HCT116 (cell line): Measurements from ENCODE around the gene PPIL6. TPM values are rescaled to one million over a fixed set of nuclear protein-coding genes. Genes with fewer than 3 reads are reported as not detected.

Experiments
- ATAC-seq: fragments of 200-7000 bp; cut with Tn5 transposase; 2 replicates; pipeline ENCODE4 v1.9.1; 2020; ENCODE audit warnings: mild to moderate bottlenecking, moderate library complexity
- BruUV-seq: library from RNA; stranded (reverse); fragments of 400-500 nt; replicated peaks from 2 replicates; lab custom pipeline; 2021; lab: Mats Ljungman, UMichigan
- CTCF ChIA-PET: fragments of 300-600 bp; sonication (Branson Sonifier 250); formaldehyde crosslinking; loops from one replicate; lab custom pipeline; 2021; ENCODE audit warnings: antibody characterized with exemption; lab: Charles Lee
- POLR2A ChIA-PET: fragments of 300-600, 350-600 bp; sonication (Branson Sonifier 250); formaldehyde crosslinking; loops from one replicate; lab custom pipeline; 2021; ENCODE audit warnings: antibody characterized with exemption; lab: Charles Lee
- RAD21 ChIA-PET, 2 experiments: fragments of 300-600 bp; sonication (Branson Sonifier 250); formaldehyde crosslinking; loops; one replicate each; lab custom pipeline; 2023; ENCODE audit warnings: low total read pairs in 2 of 2; ENCODE audit not compliant: uncharacterized antibody in 2 of 2, unreplicated experiment in 2 of 2, low non-redundant PET in 1 of 2; lab: Charles Lee
- DNase-seq: peaks from one replicate; pipeline ENCODE4 v3.0.0-alpha.2; 2010; ENCODE audit warnings: low read depth, low spot score
- H2AFZ ChIP-seq: fragments of 200-600 bp; shearing (Covaris generic), sonication (generic); 2 replicates; pipeline ENCODE4 v1.6.1; 2017; ENCODE audit warnings: low read depth, mixed run types, mixed read lengths, antibody characterized with exemption, low read length; ENCODE audit not compliant: poor library complexity, severe bottlenecking
- H3K27ac ChIP-seq: 2 replicates; pipeline ENCODE4 v1.5.1; 2012; ENCODE audit warnings: low read depth, low read length
- H3K27me3 ChIP-seq: fragments of 200-600 bp; sonication (generic); 2 replicates; pipeline ENCODE4 v1.6.1; 2016; ENCODE audit warnings: mixed run types, low read length, mixed read lengths; ENCODE audit not compliant: insufficient read depth
- H3K36me3 ChIP-seq, 2 experiments: fragments of 200-500 bp in 1 of 2; fragments of 200-600 bp in 1 of 2; sonication (Bioruptor generic) in 1 of 2; sonication (generic) in 1 of 2; 2 replicates each; pipeline versions ENCODE4 v1.5.1 to v1.6.1; 2014 to 2016; ENCODE audit warnings: low read length in 2 of 2, inconsistent platforms in 1 of 2, mixed read lengths in 1 of 2, mixed run types in 1 of 2; ENCODE audit not compliant: insufficient read depth in 2 of 2, control insufficient read depth in 1 of 2
- H3K4me1 ChIP-seq, 2 experiments: fragments of 200-600 bp in 1 of 2; sonication (generic) in 1 of 2; 2 replicates each; pipeline versions ENCODE4 v1.5.1 to v1.6.1; 2012 to 2017; ENCODE audit warnings: low read length in 2 of 2, inconsistent platforms in 1 of 2, mild to moderate bottlenecking in 1 of 2, mixed read lengths in 1 of 2, mixed run types in 1 of 2, moderate library complexity in 1 of 2; ENCODE audit not compliant: insufficient read depth in 2 of 2, control insufficient read depth in 1 of 2
- H3K4me2 ChIP-seq: fragments of 200-600 bp; sonication (generic); 2 replicates; pipeline ENCODE4 v1.6.1; 2017; ENCODE audit warnings: mixed run types, low read length, mixed read lengths
- H3K4me3 ChIP-seq, 2 experiments: fragments of 200-600 bp in 1 of 2; sonication (generic) in 1 of 2; replicated peaks in 1 of 2; 2 replicates each; pipeline ENCODE4 v1.5.1; 2011 to 2016; ENCODE audit warnings: low read length in 2 of 2, control low read depth in 1 of 2, low read depth in 1 of 2, mild to moderate bottlenecking in 1 of 2, mixed read lengths in 1 of 2, mixed run types in 1 of 2
- H3K79me2 ChIP-seq: fragments of 200-600 bp; sonication (generic); 2 replicates; pipeline ENCODE4 v1.6.1; 2017; ENCODE audit warnings: mild to moderate bottlenecking, mixed run types, low read length, moderate library complexity, mixed read lengths; ENCODE audit not compliant: insufficient read depth
- H3K9ac ChIP-seq: fragments of 200-600 bp; sonication (generic); 2 replicates; pipeline ENCODE4 v1.6.1; 2016; ENCODE audit warnings: low read length, mixed read lengths
- H3K9me2 ChIP-seq: fragments of 200-600 bp; sonication (generic), shearing (Covaris generic); 2 replicates; pipeline ENCODE4 v1.6.1; 2017; ENCODE audit warnings: mixed run types, mild to moderate bottlenecking, moderate library complexity; ENCODE audit not compliant: insufficient read depth
- H3K9me3 ChIP-seq, 2 experiments: fragments of 200-500 bp in 1 of 2; fragments of 200-600 bp in 1 of 2; sonication (Bioruptor generic) in 1 of 2; sonication (generic) in 1 of 2; 2 replicates each; pipeline ENCODE4 v1.6.1; 2014 to 2017; ENCODE audit warnings: low read length in 2 of 2, mixed read lengths in 2 of 2, inconsistent platforms in 1 of 2, low read depth in 1 of 2, mild to moderate bottlenecking in 1 of 2, mixed run types in 1 of 2, moderate library complexity in 1 of 2; ENCODE audit not compliant: control insufficient read depth in 1 of 2, insufficient read depth in 1 of 2
- H4K20me1 ChIP-seq: fragments of 200-600 bp; sonication (generic), shearing (Covaris generic); 2 replicates; pipeline ENCODE4 v1.6.1; 2017; ENCODE audit warnings: mixed run types, mild to moderate bottlenecking, moderate library complexity; ENCODE audit not compliant: insufficient read depth
- CEBPB ChIP-seq: IDR thresholded peaks from 2 replicates; pipeline ENCODE4 v1.6.1; 2012; ENCODE audit warnings: low read depth
- EGR1 ChIP-seq: IDR thresholded peaks from 2 replicates; pipeline ENCODE4 v1.6.1; 2012; ENCODE audit warnings: low read depth
- ELF1 ChIP-seq: IDR thresholded peaks from 2 replicates; pipeline ENCODE4 v1.6.1; 2012; ENCODE audit warnings: low read depth, borderline replicate concordance
- EZH2 ChIP-seq: fragments of 200-600 bp; sonication (generic); IDR thresholded peaks from 2 replicates; pipeline ENCODE4 v1.6.1; 2017; ENCODE audit warnings: antibody characterized with exemption, mixed run types
- POLR2A ChIP-seq: IDR thresholded peaks from 2 replicates; pipeline ENCODE4 v1.7.0; 2011; ENCODE audit warnings: borderline replicate concordance; ENCODE audit not compliant: insufficient read depth, insufficient read length; ENCODE audit errors: extremely low read depth
- POLR2AphosphoS5 ChIP-seq: IDR thresholded peaks from 2 replicates; pipeline ENCODE4 v1.6.1; 2011; ENCODE audit warnings: mild to moderate bottlenecking, low read depth, low read length, moderate library complexity
- RAD21 ChIP-seq: IDR thresholded peaks from 2 replicates; pipeline ENCODE4 v1.6.1; 2012; ENCODE audit warnings: low read depth, mild to moderate bottlenecking
- SIN3A ChIP-seq: IDR thresholded peaks from 2 replicates; pipeline ENCODE4 v1.6.1; 2012; ENCODE audit warnings: low read depth
- SP1 ChIP-seq: IDR thresholded peaks from 2 replicates; pipeline ENCODE4 v1.6.1; 2012; ENCODE audit warnings: low read depth
- SRF ChIP-seq: IDR thresholded peaks from 2 replicates; pipeline ENCODE4 v1.6.1; 2012; ENCODE audit warnings: low read depth
- TCF7L2 ChIP-seq: IDR thresholded peaks from 2 replicates; pipeline ENCODE4 v1.7.0; 2011; ENCODE audit warnings: borderline replicate concordance, inconsistent platforms; ENCODE audit not compliant: insufficient read depth, insufficient read length; ENCODE audit errors: extremely low read depth
- YY1 ChIP-seq: IDR thresholded peaks from 2 replicates; pipeline ENCODE4 v1.6.1; 2011; ENCODE audit warnings: low read length, low read depth, moderate library complexity, mild to moderate bottlenecking; ENCODE audit not compliant: insufficient replicate concordance; ENCODE audit errors: extremely low read depth
- ZBTB33 ChIP-seq: IDR thresholded peaks from 2 replicates; pipeline ENCODE4 v1.6.1; 2011; ENCODE audit warnings: mild to moderate bottlenecking, low read length, moderate library complexity; ENCODE audit not compliant: insufficient replicate concordance; ENCODE audit errors: extremely low read depth
- ZNF274 ChIP-seq: fragments of 200-500 bp; sonication (Bioruptor generic); IDR thresholded peaks from 2 replicates; pipeline ENCODE4 v1.6.1; 2014; ENCODE audit warnings: mild to moderate bottlenecking, low read depth, low read length, inconsistent platforms
- intact Hi-C: fragments of 100-400 bp; cut with micrococcal nuclease; formaldehyde crosslinking; loops from 2 replicates; pipeline ENCODE4 v1.10.0; 2022
- total RNA-seq: library from RNA; stranded (reverse); gene quantifications from one replicate; pipeline ENCODE4 v1.2.1, GENCODE V29; 2021; ENCODE audit not compliant: unreplicated experiment
- TF ChIP-seq, protein P1 (sequence below): IDR thresholded peaks from 2 replicates; pipeline ENCODE4 v1.6.1; 2012
- TF ChIP-seq, protein P2 (sequence below): IDR thresholded peaks from 2 replicates; pipeline ENCODE4 v1.6.1; 2012; ENCODE audit warnings: low read depth

The PPIL6 gene
- total RNA-seq, 1 experiment from 2014 or later = 3.3 TPM

DNA sequence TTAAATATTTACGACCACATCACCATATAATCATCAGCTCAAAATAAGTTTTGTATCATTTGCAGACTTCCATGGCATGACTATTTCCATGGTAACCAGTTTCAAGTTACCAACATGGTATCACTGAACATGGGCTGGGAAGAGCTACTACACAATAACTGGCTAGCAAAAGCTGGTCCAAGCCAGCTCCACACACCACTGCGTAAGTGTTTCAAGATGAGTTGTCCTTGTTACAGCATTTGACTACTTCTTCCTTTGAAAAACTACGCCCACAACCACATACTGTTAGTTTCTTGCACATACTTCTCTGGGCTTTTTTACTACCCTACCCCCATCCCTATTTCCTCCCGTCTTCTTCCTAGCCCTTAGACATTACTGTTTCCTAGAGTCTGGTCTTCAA, 66.7 kb downstream of the PPIL6 start:
- Histone ChIP-seq H3K27ac (no peak overlapping the region), H3K4me2 (no peak overlapping the region), H3K27me3 (no peaks in the 10 kb centered on the region), H3K9me3 (no peaks in the 10 kb centered on the region), H3K36me3 (peaks cover 54 to 59% of the 10 kb centered on the region in 2 experiments), H3K4me1 (peaks cover 21 to 34% of the 10 kb centered on the region in 2 experiments), H3K9ac (no peak overlapping the region), H3K79me2 (peaks cover 88% of the 10 kb centered on the region), H4K20me1 (peaks cover 12% of the 10 kb centered on the region), H3K4me3 (no peak overlapping the region), H2AFZ (no peak overlapping the region), H3K9me2 (no peaks in the 10 kb centered on the region)
- ATAC-seq (no peak), DNase-seq (no peak)
- no TSS peak for BruUV-seq
- ChIA-PET CTCF (no interaction called here), POLR2A (no interaction called here), RAD21 (no interaction called here)
- TF ChIP-seq POLR2AphosphoS5 (0 out of 2 replicates have a peak, but pooled peaks have one; percentile 17), TCF7L2 (no peak)
- TF ChIP-seq, protein P1, sequence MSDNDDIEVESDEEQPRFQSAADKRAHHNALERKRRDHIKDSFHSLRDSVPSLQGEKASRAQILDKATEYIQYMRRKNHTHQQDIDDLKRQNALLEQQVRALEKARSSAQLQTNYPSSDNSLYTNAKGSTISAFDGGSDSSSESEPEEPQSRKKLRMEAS = no peak
- intact Hi-C loops = no loop called here

DNA sequence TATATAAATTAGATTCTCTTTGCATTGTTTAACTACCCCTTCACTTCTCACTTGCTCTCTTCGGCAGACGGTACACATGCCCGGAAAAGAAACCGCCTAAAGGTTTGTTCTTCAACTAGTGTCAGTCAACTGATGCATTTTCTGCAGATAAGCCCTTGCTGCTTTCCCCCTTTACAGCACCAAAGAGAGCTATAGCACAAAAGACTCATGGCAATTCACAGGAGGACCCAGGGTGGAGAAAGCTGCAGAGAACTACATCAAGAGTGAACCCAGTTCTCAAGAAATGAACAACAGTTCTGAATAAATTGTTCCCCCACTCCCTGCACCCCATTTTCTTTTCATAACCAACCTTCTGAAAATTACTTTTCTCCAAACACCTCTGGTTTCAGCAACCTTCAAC, 67.1 kb downstream of the PPIL6 start:
- Histone ChIP-seq H4K20me1 (peaks cover 12% of the 10 kb centered on the region), H3K9ac (no peak overlapping the region), H3K4me1 (peaks cover 21 to 34% of the 10 kb centered on the region in 2 experiments), H3K4me2 (peak overlapping the region; percentile 15; the same call in 1 of the 2 replicates), H3K79me2 (peaks cover 88% of the 10 kb centered on the region), H3K9me2 (no peaks in the 10 kb centered on the region), H3K27ac (no peak overlapping the region), H3K9me3 (no peaks in the 10 kb centered on the region), H3K4me3 (no peak overlapping the region), H3K27me3 (no peaks in the 10 kb centered on the region), H3K36me3 (peaks cover 55 to 63% of the 10 kb centered on the region in 2 experiments), H2AFZ (no peak overlapping the region)
- ATAC-seq (no peak), DNase-seq (no peak)
- RAD21 ChIA-PET = no interaction called here
- intact Hi-C loops = no loop called here
- no TSS peak for BruUV-seq
- CTCF ChIA-PET = no interaction called here
- POLR2A ChIA-PET = no interaction called here
- TF ChIP-seq SIN3A (no peak), YY1 (no peak), EZH2 (no peak), EGR1 (no peak), CEBPB (no peak), ZNF274 (no peak), SRF (no peak), ZBTB33 (no peak), RAD21 (no peak), ELF1 (no peak), POLR2A (no peak), SP1 (no peak)
- TF ChIP-seq, protein P1 = no peak
- TF ChIP-seq, protein P2, sequence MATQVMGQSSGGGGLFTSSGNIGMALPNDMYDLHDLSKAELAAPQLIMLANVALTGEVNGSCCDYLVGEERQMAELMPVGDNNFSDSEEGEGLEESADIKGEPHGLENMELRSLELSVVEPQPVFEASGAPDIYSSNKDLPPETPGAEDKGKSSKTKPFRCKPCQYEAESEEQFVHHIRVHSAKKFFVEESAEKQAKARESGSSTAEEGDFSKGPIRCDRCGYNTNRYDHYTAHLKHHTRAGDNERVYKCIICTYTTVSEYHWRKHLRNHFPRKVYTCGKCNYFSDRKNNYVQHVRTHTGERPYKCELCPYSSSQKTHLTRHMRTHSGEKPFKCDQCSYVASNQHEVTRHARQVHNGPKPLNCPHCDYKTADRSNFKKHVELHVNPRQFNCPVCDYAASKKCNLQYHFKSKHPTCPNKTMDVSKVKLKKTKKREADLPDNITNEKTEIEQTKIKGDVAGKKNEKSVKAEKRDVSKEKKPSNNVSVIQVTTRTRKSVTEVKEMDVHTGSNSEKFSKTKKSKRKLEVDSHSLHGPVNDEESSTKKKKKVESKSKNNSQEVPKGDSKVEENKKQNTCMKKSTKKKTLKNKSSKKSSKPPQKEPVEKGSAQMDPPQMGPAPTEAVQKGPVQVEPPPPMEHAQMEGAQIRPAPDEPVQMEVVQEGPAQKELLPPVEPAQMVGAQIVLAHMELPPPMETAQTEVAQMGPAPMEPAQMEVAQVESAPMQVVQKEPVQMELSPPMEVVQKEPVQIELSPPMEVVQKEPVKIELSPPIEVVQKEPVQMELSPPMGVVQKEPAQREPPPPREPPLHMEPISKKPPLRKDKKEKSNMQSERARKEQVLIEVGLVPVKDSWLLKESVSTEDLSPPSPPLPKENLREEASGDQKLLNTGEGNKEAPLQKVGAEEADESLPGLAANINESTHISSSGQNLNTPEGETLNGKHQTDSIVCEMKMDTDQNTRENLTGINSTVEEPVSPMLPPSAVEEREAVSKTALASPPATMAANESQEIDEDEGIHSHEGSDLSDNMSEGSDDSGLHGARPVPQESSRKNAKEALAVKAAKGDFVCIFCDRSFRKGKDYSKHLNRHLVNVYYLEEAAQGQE = no peak
